PC-9 (cell line): ENCODE results near the gene RNU7-1. TPM values are rescaled to one million over a fixed set of nuclear protein-coding genes. Genes with fewer than 3 reads are reported as not detected.

Experiments
- Bru-seq: library from RNA; stranded (reverse); fragments of 400-500 nt; gene quantifications from one replicate; lab custom pipeline; 2021; lab: Mats Ljungman, UMichigan
- BruChase-seq, 2 experiments: library from RNA; stranded (reverse); fragments of 400-500 nt; gene quantifications; one replicate each; lab custom pipeline; 2021; lab: Mats Ljungman, UMichigan
- BruUV-seq: library from RNA; stranded (reverse); fragments of 400-500 nt; replicated peaks from 2 replicates; lab custom pipeline; 2021; lab: Mats Ljungman, UMichigan
- CTCF ChIA-PET: fragments of 300-600 bp; sonication (Branson Sonifier 250); formaldehyde crosslinking; loops from one replicate; lab custom pipeline; 2022; ENCODE audit warnings: antibody characterized with exemption; lab: Charles Lee
- POLR2A ChIA-PET: fragments of 300-600 bp; sonication (Branson Sonifier 250); formaldehyde crosslinking; loops from one replicate; lab custom pipeline; 2022; ENCODE audit warnings: antibody characterized with exemption; ENCODE audit not compliant: unreplicated experiment; lab: Charles Lee
- DNase-seq, 2 experiments: peaks; one replicate each; pipeline versions ENCODE4 v3.0.0 to v3.0.0-alpha.2; 2015 to 2022; ENCODE audit warnings: mixed read lengths in 1 of 2
- H2AFZ ChIP-seq: fragments of 200-600 bp; sonication (generic); 2 replicates; pipeline ENCODE4 v1.8.1; 2017; ENCODE audit warnings: antibody characterized with exemption
- H3F3A ChIP-seq: fragments of 200-600 bp; sonication (generic); 2 replicates; pipeline ENCODE4 v1.8.1; 2017; ENCODE audit warnings: antibody characterized with exemption, mild to moderate bottlenecking, low read depth; ENCODE audit not compliant: insufficient read depth
- H3K27ac ChIP-seq: fragments of 200-600 bp; sonication (generic); 2 replicates; pipeline ENCODE4 v1.6.1; 2016; ENCODE audit warnings: mixed run types
- H3K27me3 ChIP-seq: fragments of 200-600 bp; sonication (generic); 2 replicates; pipeline ENCODE4 v1.6.1; 2016; ENCODE audit warnings: low read depth, mixed run types; ENCODE audit not compliant: insufficient read depth
- H3K36me3 ChIP-seq: fragments of 200-600 bp; sonication (generic); 2 replicates; pipeline ENCODE4 v1.6.1; 2016; ENCODE audit warnings: low read depth, mixed run types
- H3K4me1 ChIP-seq: fragments of 200-600 bp; sonication (generic); replicated peaks from 2 replicates; pipeline ENCODE4 v1.6.1; 2016; ENCODE audit warnings: mixed run types; ENCODE audit not compliant: insufficient read depth
- H3K4me2 ChIP-seq: fragments of 200-600 bp; sonication (generic); 2 replicates; pipeline ENCODE4 v1.6.1; 2017; ENCODE audit warnings: mixed run types
- H3K4me3 ChIP-seq: fragments of 200-600 bp; sonication (generic); 2 replicates; pipeline ENCODE4 v1.6.1; 2016; ENCODE audit warnings: mixed run types
- H3K79me2 ChIP-seq: fragments of 200-600 bp; sonication (generic); 2 replicates; pipeline ENCODE4 v1.6.1; 2017; ENCODE audit warnings: low read depth, mixed run types
- H3K9me2 ChIP-seq: fragments of 200-600 bp; sonication (generic); 2 replicates; pipeline ENCODE4 v1.8.1; 2017; ENCODE audit warnings: mild to moderate bottlenecking; ENCODE audit not compliant: insufficient read depth
- H3K9me3 ChIP-seq: fragments of 200-600 bp; sonication (generic); 2 replicates; pipeline ENCODE4 v1.8.1; 2016; ENCODE audit warnings: low read depth; ENCODE audit not compliant: insufficient read depth
- H4K20me1 ChIP-seq: fragments of 200-600 bp; sonication (generic); 2 replicates; pipeline ENCODE4 v1.8.1; 2017; ENCODE audit not compliant: insufficient read depth
- EZH2 ChIP-seq: fragments of 200-600 bp; sonication (generic); IDR thresholded peaks from 2 replicates; pipeline ENCODE4 v1.8.0; 2017; ENCODE audit warnings: antibody characterized with exemption, low read depth
- intact Hi-C: fragments of 100-400 bp; cut with micrococcal nuclease; formaldehyde crosslinking; loops from one replicate; pipeline ENCODE4 v1.10.0; 2022; ENCODE audit not compliant: unreplicated experiment
- long read RNA-seq: library from polyadenylated mRNA; stranded (forward); transcript quantifications from one replicate; pipeline ENCODE4 v2.0.0, GENCODE V29; 2022
- total RNA-seq: library from RNA; stranded (reverse); gene quantifications from 2 replicates; pipeline ENCODE4 v1.2.3, GENCODE V29; 2021
- TF ChIP-seq, protein P1 (sequence below): fragments of 200-600 bp; sonication (generic); conservative IDR thresholded peaks from 2 replicates; pipeline ENCODE4 v1.6.1; 2017; ENCODE audit warnings: mixed run types, antibody characterized with exemption, mild to moderate bottlenecking, moderate library complexity

The RNU7-1 gene
- total RNA-seq (not detected in 2 replicates), Bru-seq, nascent RNA (percentile 81 among the genes with signal in this experiment), BruChase-seq, experiment 1, labeled RNA remaining after a 2-hour chase (percentile 65 among the genes with signal in this experiment), BruChase-seq, experiment 2, labeled RNA remaining after a 6-hour chase (percentile 89 among the genes with signal in this experiment)
- long read RNA-seq, partial matches to known transcripts: 0 of 1 reads
- long read RNA-seq, other reads (novel, unspliced or antisense): 0 of 1 reads

DNA sequence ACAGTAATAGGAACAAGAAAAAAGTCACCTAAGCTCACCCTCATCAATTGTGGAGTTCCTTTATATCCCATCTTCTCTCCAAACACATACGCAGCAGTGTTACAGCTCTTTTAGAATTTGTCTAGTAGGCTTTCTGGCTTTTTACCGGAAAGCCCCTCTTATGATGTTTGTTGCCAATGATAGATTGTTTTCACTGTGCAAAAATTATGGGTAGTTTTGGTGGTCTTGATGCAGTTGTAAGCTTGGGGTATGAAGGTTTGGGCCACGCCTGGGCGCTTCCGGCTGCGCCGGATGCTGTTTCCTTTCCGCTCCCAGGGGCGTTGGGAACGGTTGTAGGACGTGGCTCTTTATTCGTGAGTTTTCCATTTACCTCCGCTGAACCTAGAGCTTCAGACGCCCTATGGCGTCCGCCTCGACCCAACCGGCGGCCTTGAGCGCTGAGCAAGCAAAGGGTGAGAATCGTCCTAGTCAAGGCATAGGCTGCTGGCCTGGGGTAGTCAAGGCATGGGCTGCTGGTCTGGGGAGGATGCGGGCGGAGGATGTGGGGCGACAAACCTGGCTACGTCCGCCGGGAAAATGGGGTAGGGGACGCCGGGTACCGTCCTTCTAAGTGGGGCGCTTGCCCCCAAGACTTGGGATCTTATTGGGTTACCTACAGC lies at the start of gene RNU7-1, which contains the start of gene C12orf57:
Gene RNU7-1 (plus strand): TSS at position 95 of the 659 bp plus-strand sequence.
Gene C12orf57 (plus strand): TSS at position 301 of the 659 bp plus-strand sequence. CDS start 100 bp downstream, at position 401.
- Histone ChIP-seq H3K4me3 (peak within 1 kb of the TSS; percentile 67), H3K27me3 (no peaks in the 10 kb centered on the region), H3K4me1 (peaks cover 20% of the 10 kb centered on the region), H3F3A (peaks cover 54% of the 10 kb centered on the region), H3K79me2 (peaks cover 28% of the 10 kb centered on the region; the same call in 1 of the 2 replicates), H2AFZ (peak within 1 kb of the TSS; percentile 79), H3K9me3 (no peaks in the 10 kb centered on the region), H4K20me1 (no peaks in the 10 kb centered on the region), H3K9me2 (no peaks in the 10 kb centered on the region), H3K4me2 (peak within 1 kb of the TSS; percentile 82), H3K36me3 (no peaks in the 10 kb centered on the region), H3K27ac (peak within 1 kb of the TSS; percentile 94)
- TF ChIP-seq, protein P1, sequence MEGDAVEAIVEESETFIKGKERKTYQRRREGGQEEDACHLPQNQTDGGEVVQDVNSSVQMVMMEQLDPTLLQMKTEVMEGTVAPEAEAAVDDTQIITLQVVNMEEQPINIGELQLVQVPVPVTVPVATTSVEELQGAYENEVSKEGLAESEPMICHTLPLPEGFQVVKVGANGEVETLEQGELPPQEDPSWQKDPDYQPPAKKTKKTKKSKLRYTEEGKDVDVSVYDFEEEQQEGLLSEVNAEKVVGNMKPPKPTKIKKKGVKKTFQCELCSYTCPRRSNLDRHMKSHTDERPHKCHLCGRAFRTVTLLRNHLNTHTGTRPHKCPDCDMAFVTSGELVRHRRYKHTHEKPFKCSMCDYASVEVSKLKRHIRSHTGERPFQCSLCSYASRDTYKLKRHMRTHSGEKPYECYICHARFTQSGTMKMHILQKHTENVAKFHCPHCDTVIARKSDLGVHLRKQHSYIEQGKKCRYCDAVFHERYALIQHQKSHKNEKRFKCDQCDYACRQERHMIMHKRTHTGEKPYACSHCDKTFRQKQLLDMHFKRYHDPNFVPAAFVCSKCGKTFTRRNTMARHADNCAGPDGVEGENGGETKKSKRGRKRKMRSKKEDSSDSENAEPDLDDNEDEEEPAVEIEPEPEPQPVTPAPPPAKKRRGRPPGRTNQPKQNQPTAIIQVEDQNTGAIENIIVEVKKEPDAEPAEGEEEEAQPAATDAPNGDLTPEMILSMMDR: no peak
- no peak for TF ChIP-seq EZH2
- peak; percentile 86 to 93 for DNase-seq
- ChIA-PET CTCF (interaction anchor here (1.2 to 4.4 kb wide), 9 partner anchors 18 to 1017 kb away, joined by 3 to 47 read pairs (median 15); partner anchors contain the start of gene C1RL), POLR2A (interaction anchor here (0.5 to 3.6 kb wide), 32 partner anchors 18 to 607 kb away, joined by 3 to 54 read pairs (median 6); partner anchors contain the start of genes C1RL, LPAR5, LPCAT3 and MLF2)
- intact Hi-C loops: loop anchor here (1.0 to 5.0 kb wide), 8 partner anchors 19 to 694 kb away; partner anchors contain the start of genes C1RL, MLF2, PEX5 and SPSB2
- BruUV-seq: TSS peak; percentile 93

DNA sequence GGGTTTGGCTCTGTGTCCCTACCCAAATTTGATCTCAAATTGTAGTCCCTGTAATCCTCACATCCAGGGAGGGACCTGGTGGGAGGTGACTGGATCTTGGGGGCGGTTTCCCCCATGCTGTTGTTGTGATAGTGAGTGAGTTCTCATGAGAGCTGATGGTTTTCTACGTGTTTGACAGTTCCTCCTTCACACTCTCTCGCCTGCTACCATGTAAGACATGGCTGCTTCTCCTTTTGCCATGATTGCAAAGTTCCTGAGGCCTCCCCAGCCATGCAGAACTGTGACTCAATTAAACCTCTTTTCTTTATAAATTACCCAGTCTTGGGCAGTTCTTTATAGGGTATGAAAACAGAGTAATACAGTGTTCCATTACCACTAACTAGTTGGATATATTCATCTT lies 49.3 kb upstream of the RNU7-1 start:
- no peaks in the 10 kb centered on the region for H3K9me2 ChIP-seq
- H3K27ac ChIP-seq: no peak overlapping the region
- no peaks in the 10 kb centered on the region for H3K79me2 ChIP-seq
- H3K36me3 ChIP-seq: no peaks in the 10 kb centered on the region
- BruUV-seq: no TSS peak
- intact Hi-C loops: no loop called here
- no peak overlapping the region for H3K4me2 ChIP-seq
- H4K20me1 ChIP-seq: no peaks in the 10 kb centered on the region
- peaks cover 7% of the 10 kb centered on the region; the same call in 1 of the 2 replicates for H3F3A ChIP-seq
- no peak overlapping the region for H3K4me3 ChIP-seq
- CTCF ChIA-PET: interaction anchor here (0.6 kb wide), 1 partner anchor 33 kb away, joined by 9 read pairs; no protein-coding TSS in a partner anchor
- POLR2A ChIA-PET: no interaction called here
- H3K4me1 ChIP-seq: peaks cover 21% of the 10 kb centered on the region
- H3K27me3 ChIP-seq: no peaks in the 10 kb centered on the region
- DNase-seq: no peak
- H3K9me3 ChIP-seq: no peaks in the 10 kb centered on the region
- no peak for TF ChIP-seq EZH2
- TF ChIP-seq, protein P1: no peak
- no peak overlapping the region for H2AFZ ChIP-seq

DNA sequence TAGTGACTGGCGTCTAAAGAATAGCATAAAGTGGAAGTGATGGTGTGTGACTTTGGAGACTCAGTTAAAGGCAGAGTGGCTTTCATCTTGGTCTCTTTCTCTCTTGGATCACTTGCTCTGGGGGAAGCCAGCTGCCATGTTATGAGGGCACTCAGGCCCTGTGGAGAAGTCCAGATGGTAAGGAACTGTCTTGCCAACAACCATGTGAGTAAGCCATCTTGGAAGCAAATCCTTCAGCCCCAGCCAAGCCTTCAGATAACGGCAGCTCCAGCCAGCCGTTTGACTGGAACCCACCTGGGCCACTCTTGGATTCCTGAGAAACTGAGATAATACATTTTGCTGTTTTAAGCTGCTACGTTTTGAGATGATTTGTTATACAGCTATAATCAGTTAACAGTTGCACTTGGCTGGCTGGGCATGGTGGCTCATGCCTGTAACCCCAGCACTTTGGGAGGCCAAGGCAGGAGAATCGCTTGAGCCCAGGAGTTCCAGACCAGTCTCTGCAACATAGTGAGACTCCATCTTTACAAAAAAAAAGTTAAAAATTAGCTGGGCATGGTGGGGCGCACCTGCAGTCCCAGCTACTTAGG lies 46.7 kb upstream of the RNU7-1 start:
- Histone ChIP-seq H3K4me1 (peaks cover 7% of the 10 kb centered on the region; the same call in 1 of the 2 replicates), H3F3A (peaks cover 12% of the 10 kb centered on the region; the same call in 1 of the 2 replicates), H4K20me1 (no peaks in the 10 kb centered on the region), H3K4me3 (no peak overlapping the region), H2AFZ (no peak overlapping the region), H3K79me2 (no peaks in the 10 kb centered on the region), H3K4me2 (no peak overlapping the region), H3K9me3 (no peaks in the 10 kb centered on the region), H3K9me2 (no peaks in the 10 kb centered on the region), H3K36me3 (no peaks in the 10 kb centered on the region), H3K27me3 (no peaks in the 10 kb centered on the region), H3K27ac (no peak overlapping the region)
- ChIA-PET CTCF (interaction anchor here (0.5 kb wide), 1 partner anchor 14 kb away, joined by 3 read pairs; no protein-coding TSS in a partner anchor), POLR2A (interaction anchor here (0.6 kb wide), 1 partner anchor 127 kb away, joined by 3 read pairs; no protein-coding TSS in a partner anchor)
- intact Hi-C loops: no loop called here
- no peak for TF ChIP-seq EZH2
- TF ChIP-seq, protein P1: no peak
- no peak for DNase-seq
- no TSS peak for BruUV-seq
